Measurements from ENCODE around the gene EMILIN2.

EMILIN2 gene

GRCh38 chr18:2960983-2961696, 114.3 kb downstream of the EMILIN2 start:
- no peak for DNase-seq

- no peak for DNase-seq
These were observed 115.0 kb downstream of the EMILIN2 start for GRCh38 chr18:2961821-2962220.

GRCh38 chr18:2963048-2963447, 116.2 kb downstream of the EMILIN2 start:
- no peak for DNase-seq

- no peak for DNase-seq
These were observed 117.7 kb downstream of the EMILIN2 start for GRCh38 chr18:2964361-2965010.

All from DMS 273 treated with DMSO at 0.1 percent for 48 hours (cell line).